BE2C (cell line): ENCODE measurements around the gene SMIM5.
A peak's percentile ranks its signal among the peaks of the same experiment; 100 is the strongest.
"Not testable (repeated sequence)": the region's sequence is repeated elsewhere in the genome, so short reads cannot be mapped to it uniquely, and the experiment has no call there.

Experiments
- DNase-seq: peaks from one replicate; pipeline ENCODE4 v3.0.0-alpha.2; 2020
- H3K27me3 ChIP-seq: fragments of 250-450 bp; sonication (Bioruptor Pico); 2 replicates; pipeline ENCODE4 v1.5.1; 2020; ENCODE audit warnings: mild to moderate bottlenecking
- H3K36me3 ChIP-seq: fragments of 250-450 bp; sonication (Bioruptor Pico); 2 replicates; pipeline ENCODE4 v1.5.1; 2020; ENCODE audit warnings: mild to moderate bottlenecking
- H3K4me1 ChIP-seq: fragments of 250-450 bp; sonication (Bioruptor Pico); 2 replicates; pipeline ENCODE4 v1.5.1; 2020
- H3K4me3 ChIP-seq: 2 replicates; pipeline ENCODE4 v1.5.1; 2011; ENCODE audit warnings: low read depth, low read length
- H3K9me3 ChIP-seq: fragments of 250-450 bp; sonication (Bioruptor Pico); 2 replicates; pipeline ENCODE4 v1.5.1; 2020
- TF ChIP-seq, protein P1 (sequence below): IDR thresholded peaks from 2 replicates; pipeline ENCODE4 v1.5.1; 2012; ENCODE audit warnings: mild to moderate bottlenecking, low read depth, low read length

SMIM5 gene

DNA sequence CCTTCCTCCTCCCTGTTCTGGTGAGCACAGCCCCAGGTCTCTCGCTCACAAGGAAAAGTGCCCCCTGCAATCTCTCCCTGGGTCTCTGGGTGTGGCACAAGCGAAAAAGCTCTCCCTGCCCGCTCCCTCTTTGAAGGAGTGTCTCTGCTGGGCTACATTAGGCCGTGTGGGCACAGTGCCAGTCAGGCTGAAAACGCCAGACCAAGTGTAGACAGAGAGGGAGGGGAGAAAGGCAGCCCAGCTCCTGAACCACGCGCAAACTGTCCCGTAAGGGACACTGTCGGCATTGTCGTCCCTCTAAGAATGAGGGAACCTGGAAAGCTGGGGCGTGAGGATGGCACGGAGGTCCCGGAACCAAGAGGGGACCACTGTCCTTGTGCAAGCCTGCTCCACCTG lies 3.9 kb downstream of the SMIM5 start:
- Histone ChIP-seq H3K9me3 (no peaks in the 10 kb centered on the region), H3K4me3 (no peak overlapping the region), H3K4me1 (peaks cover 11% of the 10 kb centered on the region), H3K27me3 (no peaks in the 10 kb centered on the region), H3K36me3 (no peaks in the 10 kb centered on the region)
- peak; percentile 50 for DNase-seq
- TF ChIP-seq, protein P1, sequence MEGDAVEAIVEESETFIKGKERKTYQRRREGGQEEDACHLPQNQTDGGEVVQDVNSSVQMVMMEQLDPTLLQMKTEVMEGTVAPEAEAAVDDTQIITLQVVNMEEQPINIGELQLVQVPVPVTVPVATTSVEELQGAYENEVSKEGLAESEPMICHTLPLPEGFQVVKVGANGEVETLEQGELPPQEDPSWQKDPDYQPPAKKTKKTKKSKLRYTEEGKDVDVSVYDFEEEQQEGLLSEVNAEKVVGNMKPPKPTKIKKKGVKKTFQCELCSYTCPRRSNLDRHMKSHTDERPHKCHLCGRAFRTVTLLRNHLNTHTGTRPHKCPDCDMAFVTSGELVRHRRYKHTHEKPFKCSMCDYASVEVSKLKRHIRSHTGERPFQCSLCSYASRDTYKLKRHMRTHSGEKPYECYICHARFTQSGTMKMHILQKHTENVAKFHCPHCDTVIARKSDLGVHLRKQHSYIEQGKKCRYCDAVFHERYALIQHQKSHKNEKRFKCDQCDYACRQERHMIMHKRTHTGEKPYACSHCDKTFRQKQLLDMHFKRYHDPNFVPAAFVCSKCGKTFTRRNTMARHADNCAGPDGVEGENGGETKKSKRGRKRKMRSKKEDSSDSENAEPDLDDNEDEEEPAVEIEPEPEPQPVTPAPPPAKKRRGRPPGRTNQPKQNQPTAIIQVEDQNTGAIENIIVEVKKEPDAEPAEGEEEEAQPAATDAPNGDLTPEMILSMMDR = no peak

DNA sequence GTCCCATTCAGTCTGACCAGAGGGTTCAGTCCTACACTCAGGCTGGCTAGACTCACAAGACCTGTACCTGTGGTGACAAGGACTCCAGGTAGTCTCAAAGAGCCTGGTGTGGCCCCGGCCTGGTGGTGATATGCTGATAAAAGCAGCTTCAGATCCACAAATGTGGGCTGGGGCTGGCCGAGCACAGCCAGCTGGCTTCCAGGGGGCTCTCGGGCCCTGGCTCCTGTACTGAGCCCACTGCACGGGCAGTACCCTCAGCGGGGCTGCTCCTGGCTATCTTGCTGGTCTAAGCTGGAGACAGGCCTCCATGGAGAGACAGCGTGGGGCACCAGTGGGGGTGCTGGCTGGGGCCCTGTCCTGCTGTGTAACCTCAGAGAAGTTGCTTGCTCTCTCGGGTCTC lies 4.3 kb downstream of the SMIM5 start:
- TF ChIP-seq, protein P1 = no peak
- Histone ChIP-seq H3K9me3 (no peaks in the 10 kb centered on the region), H3K27me3 (no peaks in the 10 kb centered on the region), H3K4me3 (no peak overlapping the region), H3K4me1 (peaks cover 11% of the 10 kb centered on the region), H3K36me3 (no peaks in the 10 kb centered on the region)
- no peak for DNase-seq

DNA sequence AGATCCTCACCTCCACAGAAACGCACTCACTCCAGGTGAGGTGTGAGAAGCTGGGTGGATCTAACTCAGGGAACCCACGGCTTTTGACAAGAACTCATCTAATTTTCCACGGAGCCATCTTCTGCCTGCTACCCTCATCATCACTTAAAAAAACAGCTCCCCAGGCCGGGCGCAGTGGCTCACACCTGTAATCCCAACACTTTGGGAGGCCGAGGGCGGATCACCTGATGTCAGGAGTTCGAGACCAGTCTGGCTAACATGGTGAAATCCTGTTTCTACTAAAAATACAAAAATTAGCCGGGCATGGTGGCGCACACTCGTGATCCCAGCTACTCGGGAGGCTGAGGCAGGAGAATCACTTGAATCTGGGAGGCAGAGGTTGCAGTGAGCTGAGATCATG lies 4.8 kb downstream of the SMIM5 start:
- H3K4me1 ChIP-seq = peaks cover 10% of the 10 kb centered on the region
- not testable (repeated sequence) for H3K27me3 ChIP-seq, H3K36me3 ChIP-seq, H3K9me3 ChIP-seq, DNase-seq, H3K4me3 ChIP-seq

DNA sequence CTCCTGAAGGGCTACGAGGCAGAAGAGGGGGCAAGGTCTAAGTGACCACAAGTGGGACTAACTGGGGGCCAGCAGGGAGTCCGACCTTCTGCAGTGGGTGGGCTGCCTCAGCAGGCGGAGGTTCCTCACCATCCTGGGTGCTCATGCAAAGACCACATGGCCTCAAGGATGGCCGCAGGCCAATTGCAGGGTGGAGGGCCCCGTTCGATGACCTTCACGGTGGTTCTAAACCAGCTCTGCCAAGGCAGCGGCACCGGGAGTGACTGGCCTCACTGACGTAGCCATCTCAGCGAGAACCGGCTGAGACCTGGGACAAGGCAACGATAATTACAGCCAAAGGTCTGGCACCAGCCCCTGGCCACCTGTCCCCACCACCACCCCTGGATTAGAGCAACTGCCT lies 5.7 kb downstream of the SMIM5 start:
- Histone ChIP-seq H3K27me3 (no peaks in the 10 kb centered on the region), H3K4me1 (peaks cover 4% of the 10 kb centered on the region; the same call in 1 of the 2 replicates), H3K4me3 (no peak overlapping the region), H3K36me3 (no peaks in the 10 kb centered on the region), H3K9me3 (no peaks in the 10 kb centered on the region)
- peak; percentile 20 for DNase-seq
- TF ChIP-seq, protein P1 = no peak

DNA sequence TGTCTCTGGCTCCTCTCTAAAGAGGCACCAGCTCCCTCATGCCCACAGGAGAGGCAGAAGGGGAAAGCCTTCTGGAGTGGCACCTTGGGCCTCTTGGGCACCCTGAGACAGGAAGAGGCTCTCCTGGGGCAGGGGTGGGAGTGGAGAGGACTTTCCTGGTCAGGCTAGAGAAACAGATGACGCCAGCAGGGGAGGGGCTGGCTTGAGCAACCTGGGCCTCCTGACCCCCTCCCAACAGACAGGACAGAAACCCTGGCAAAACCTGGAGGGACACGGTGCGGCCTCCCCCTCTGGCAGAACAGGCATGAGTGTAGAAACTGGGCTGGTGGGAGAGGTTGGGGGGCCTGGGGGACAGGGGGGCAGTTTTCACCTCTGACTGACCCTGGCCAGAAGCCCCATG lies 6.1 kb downstream of the SMIM5 start:
- Histone ChIP-seq H3K36me3 (no peaks in the 10 kb centered on the region), H3K9me3 (no peaks in the 10 kb centered on the region)

DNA sequence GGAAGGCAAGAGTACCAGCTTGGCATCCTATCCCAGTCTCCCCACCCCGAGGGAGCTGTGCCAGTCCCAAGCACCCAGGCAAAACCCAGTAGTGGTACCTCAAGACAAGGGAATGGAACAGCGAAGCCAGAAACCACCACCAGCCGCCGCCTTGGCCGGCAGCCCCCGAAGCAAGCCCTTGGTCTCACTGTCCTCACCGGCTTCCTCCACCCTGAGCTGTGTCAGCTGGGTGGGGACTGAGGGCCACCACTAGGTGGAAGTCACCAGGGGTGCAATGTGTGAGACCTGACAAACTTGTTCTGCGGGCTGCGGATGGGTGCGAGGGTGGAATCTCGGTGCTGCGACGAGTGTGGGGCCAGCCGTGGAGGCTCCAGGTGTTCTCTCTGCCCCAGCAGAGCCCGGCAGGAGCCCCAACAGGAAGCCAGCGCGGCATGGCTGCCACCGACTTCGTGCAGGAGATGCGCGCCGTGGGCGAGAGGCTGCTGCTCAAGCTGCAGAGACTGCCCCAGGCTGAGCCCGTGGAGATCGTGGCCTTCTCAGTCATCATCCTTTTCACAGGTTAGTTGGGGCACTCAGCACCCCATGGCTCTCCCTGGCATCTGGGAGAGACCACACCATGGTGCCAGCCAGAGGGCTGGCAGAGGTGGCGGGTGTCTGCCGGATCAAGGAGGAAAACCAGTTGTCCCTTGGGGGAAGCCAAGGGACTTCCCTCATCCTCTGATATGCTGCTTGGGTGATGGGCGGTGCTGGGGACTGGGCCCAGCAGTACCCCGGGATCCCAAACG lies 6.7 kb downstream of the SMIM5 start:
- Histone ChIP-seq H3K4me3 (no peak overlapping the region), H3K9me3 (no peaks in the 10 kb centered on the region), H3K4me1 (no peaks in the 10 kb centered on the region), H3K36me3 (no peaks in the 10 kb centered on the region), H3K27me3 (no peaks in the 10 kb centered on the region)
- no peak for DNase-seq
- TF ChIP-seq, protein P1 = no peak

More for the DNA sequence above, 6.1 kb downstream of the SMIM5 start:
- DNase-seq = no peak
- no peak overlapping the region for H3K4me3 ChIP-seq
- H3K27me3 ChIP-seq = no peaks in the 10 kb centered on the region
- no peaks in the 10 kb centered on the region for H3K4me1 ChIP-seq
- TF ChIP-seq, protein P1 = no peak
